Testis (tissue), 2 donors: ENCODE results near the gene SYNM.

Experiments
- CTCF ChIP-seq, 3 experiments: fragments of 450-650 bp in 2 of 3; fragments of 200-600 bp in 1 of 3; sonication (generic) in 1 of 3; IDR thresholded peaks; one replicate each; pipeline ENCODE4 v1.5.1; 2016 to 2019; ENCODE audit warnings: antibody characterized with exemption in 3 of 3, mild to moderate bottlenecking in 2 of 3, moderate library complexity in 1 of 3
- POLR2A ChIP-seq: fragments of 450-650 bp; IDR thresholded peaks from one replicate; pipeline ENCODE4 v1.6.1; 2017; ENCODE audit warnings: antibody characterized with exemption, mild to moderate bottlenecking, moderate library complexity

- TF ChIP-seq CTCF (IDR thresholded peaks at IDR 0.05) (no peak), POLR2A (no peak)
Measured at GRCh38 chr15:99165956-99166689, 61.2 kb downstream of the SYNM start.
